Measurements from ENCODE around the gene GJA10.
"Not testable (repeated sequence)": the region's sequence is repeated elsewhere in the genome, so short reads cannot be mapped to it uniquely, and the experiment has no call there.

GJA10 gene

DNA sequence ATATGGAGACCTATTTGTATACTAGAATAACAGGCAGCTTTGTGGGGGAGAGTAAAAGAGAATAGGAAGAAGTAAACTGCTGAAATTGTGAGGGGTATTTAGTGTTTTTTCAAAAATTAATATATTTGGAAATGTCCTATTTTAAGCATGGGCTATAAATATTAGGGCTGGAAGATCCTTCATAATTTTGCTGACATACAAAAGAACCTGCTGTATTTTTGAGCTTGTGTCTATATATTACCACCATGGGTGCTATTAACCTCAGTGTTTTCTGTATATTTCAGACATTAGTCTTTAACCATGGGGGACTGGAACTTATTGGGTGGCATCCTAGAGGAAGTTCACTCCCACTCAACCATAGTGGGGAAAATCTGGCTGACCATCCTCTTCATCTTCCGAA lies at the start of gene GJA10:
Gene GJA10 (plus strand): TSS at position 301 of the 400 bp plus-strand sequence. CDS start 0 bp downstream, at position 301.
- DNase-seq (ENCODE audit: low read depth in 2 of 2), result no peak

DNA sequence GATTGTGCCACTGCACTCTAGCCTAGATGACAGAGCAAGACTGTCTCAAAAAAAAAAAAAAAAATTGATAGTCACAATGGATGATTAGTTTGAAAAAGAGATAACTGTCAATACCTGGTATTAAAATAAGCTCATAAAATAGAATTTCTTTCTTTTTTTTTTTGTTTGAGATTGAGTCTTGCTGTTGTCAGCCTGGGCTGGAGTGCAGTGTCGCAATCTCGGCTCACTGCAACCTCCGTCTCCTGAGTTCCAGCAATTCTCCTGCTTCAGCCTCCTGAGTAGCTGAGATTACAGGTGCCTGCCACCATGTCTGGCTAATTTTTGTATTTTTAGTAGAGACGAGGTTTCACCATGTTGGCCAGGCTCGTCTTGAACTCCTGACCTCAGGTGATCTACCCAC lies 46.8 kb upstream of the GJA10 start:
- DNase-seq (ENCODE audit: low read depth in 2 of 2), result not testable (repeated sequence)

DNA sequence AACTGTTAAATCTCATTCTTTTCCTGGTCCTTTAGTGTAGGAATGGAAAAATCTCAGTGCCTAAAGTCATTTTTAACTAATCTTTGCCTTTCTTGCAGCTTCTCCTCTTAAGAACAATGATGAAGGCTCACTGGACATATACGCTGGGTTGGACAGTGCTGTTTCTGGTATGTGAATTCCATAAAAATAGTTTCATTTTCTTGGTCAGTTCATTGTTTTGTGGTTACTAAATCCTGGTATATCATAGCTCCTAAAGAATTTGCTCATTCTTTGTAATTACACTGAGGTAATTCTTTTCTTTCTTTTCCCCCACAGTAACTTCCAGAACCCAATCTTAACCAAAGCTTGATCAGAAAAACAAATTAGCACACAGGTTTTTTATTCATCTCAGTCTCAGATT lies 41.2 kb upstream of the GJA10 start:
- DNase-seq (ENCODE audit: low read depth in 2 of 2), result no peak

DNA sequence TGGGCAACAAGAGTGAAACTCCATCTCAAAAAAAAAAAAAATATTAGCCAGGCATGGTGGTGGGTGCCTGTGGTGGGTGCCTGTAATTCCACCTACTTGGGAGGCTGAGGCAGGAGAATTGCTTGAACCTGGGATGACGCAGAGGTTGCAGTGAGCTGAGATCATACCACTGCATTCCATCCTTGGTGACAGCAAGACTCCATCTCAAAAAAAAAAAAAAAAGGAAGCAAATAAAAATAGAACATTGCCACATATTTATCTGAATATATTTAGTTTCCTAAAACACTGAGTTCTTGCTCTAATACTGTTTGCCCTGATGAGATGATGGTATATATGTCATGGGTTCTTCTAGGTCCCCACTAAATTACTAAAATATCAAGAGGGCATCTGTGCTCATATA lies 36.2 kb upstream of the GJA10 start:
- no peak for DNase-seq (ENCODE audit: low read depth in 2 of 2)

DNA sequence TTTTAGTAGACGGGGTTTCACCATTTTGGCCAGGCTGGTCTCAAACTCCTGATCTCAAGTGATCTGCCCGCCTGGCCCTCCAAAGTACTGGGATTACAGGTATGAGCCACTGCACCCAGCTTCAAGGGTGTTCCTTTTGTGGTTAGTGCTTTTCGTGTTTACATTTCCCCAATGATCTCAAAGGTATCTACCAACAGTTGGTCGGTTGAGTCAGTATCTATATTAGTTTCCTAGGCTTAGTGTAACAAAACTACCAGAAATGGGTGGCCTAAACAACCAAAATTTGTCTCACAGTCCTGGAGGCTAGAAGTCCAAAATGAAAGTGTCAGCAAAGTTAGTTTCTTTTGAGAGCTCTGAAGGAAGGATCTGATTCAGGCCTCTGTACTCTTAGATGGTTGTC lies 34.5 kb upstream of the GJA10 start:
- DNase-seq (ENCODE audit: low read depth in 2 of 2), result no peak

DNA sequence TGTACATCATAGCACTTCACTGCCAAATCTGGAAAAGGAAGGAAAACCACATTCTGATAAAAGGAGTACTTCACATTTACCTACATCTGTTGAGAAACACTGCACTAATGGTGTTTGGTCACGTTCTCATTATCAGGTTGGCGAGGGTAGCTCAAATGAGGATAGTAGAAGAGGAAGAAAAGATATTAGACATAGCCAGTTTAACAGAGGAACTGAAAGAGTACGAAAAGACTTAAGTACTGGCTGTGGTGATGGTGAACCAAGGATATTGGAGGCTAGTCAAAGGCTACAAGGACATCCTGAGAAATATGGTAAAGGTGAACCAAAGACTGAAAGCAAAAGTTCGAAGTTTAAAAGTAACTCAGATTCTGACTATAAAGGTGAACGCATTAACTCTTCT lies 32.0 kb upstream of the GJA10 start:
- no peak for DNase-seq (ENCODE audit: low read depth in 2 of 2)

DNA sequence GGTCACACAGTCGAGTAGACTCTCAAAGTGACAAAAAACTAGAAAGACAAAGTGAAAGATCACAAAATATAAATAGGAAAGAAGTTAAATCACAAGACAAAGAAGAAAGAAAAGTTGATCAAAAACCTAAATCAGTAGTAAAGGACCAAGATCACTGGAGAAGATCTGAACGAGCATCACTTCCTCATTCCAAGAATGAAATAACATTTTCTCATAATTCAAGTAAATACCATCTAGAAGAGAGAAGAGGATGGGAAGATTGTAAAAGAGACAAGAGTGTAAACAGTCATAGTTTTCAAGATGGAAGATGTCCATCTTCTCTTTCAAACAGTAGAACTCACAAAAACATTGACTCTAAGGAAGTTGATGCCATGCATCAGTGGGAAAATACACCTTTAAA lies 31.6 kb upstream of the GJA10 start:
- no peak for DNase-seq (ENCODE audit: low read depth in 2 of 2)

DNA sequence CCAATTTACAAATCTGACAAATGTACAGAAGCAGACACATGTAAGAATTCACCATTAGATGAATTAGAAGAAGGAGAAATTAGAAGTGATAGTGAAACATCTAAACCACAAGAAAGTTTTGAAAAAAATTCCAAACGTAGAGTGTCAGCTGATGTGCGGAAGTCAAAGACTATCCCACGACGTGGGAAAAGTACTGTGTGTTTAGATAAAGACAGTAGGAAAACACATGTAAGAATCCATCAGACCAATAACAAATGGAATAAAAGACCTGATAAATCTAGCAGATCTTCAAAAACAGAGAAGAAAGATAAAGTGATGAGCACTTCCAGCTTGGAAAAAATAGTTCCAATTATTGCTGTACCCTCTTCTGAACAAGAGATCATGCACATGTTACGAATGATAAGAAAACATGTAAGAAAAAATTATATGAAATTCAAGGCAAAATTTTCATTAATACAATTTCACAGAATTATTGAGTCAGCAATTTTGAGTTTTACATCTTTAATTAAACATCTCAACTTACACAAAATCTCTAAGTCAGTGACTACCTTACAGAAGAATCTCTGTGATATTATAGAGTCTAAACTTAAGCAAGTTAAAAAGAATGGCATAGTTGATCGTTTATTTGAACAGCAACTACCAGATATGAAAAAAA lies 28.1 kb upstream of the GJA10 start:
- no peak for DNase-seq (ENCODE audit: low read depth in 2 of 2)

DNA sequence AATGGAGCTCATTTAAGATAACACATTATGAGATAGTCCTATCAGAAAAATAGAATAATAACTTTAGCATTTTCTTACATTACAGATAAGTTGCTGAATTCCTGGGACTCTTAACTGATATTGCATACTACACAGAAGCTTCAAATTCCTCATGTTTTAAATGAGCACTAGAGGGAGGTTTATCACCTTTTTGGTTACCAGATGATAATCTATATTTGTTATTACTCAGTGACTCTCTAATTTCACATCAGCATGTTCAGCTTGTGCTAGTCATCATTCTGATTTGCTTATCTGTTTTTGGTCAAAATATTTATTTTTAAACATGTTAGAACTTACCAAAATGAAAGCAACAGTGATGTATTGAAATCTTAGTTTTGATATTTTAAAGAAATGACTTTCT lies 20.5 kb upstream of the GJA10 start:
- no peak for DNase-seq (ENCODE audit: low read depth in 2 of 2)

DNA sequence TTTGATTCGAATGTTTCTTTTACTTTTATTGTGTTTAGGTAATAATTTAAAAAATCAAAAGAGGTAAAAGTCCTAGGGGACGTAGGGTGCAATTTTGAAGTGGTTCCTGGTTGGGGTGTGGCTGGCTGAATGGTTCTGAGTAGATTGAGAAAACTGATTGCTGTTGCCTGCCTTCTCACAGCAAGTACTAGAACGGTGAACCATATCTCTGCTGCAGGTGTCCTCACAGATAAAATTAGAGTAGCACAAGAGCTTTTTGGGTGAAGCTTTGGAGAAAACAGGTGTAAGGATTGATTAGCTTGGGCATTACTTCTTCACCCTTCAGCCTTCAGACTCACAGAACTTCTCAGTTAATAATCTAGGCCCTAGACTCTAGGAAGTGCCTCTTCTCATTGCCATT lies 19.8 kb upstream of the GJA10 start:
- no peak for DNase-seq (ENCODE audit: low read depth in 2 of 2)

DNA sequence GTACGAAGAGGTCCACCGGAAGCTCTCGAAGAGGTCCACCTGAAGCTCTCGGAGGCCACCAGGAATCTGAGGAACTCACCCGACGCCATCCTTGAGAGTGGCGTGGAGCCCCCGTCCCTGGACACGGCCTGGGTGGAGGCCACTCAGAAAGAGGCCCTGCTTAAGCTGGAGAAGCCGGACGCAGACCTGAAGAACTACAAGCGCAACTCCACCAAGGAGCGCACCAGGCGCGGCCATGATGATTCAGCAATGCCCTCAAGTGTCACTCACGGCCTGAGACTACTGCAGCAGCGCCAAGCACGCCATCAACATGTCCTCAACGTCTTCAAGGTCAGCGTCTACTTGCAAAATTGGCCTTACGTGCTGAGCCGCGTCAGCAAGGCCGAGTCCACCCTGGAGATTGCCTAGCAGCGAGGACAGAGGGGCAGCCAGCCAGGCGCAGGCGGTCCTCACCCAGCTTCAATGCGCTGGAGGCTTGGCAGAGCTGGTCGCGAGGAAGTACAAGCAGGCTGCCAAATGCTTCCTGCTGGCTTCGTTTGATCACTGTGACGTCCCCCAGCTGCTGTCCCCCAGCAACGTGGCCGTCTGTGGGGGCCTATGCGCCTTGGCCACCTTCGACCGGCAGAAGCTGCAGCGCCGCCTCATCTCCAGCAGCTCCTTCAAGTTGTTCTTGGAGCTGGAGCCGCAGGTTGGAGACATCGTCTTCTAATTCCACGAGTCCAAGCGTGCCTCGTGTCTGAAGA lies 7.7 kb upstream of the GJA10 start:
- DNase-seq (ENCODE audit: low read depth in 2 of 2), result no peak

DNA sequence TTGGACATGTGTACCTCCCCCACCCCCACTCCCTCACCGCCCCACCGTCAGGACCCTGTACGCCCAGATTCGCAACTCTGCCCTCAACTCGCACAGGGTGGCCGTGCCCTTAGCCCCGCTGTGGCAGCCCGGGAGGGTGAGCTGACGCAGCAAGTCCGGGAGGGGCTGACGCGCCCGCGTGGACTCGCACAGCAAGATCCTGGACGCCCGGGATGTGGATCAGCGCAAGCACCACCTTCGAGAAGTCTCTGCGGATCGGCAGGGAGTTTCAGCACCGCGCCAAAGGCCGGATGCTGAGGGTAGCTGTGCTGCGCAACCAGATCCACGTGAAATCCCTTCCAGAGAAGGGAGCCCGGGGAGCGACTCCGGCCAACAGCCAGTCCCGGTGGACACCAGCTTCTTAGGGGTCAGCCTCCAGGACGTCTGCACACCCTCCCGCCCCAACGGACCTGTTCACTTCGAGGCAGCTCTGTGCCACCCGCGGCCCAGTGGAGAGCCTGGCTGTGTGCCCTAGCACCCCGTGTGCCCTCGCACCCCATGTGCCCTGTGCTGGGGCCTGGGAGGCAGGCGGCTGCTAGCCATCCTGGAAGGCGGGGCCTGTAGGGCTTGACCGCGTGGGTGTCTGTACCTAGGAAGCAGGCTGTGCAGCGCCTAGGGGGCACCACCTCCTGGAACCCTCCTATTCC lies 6.7 kb upstream of the GJA10 start:
- no peak for DNase-seq (ENCODE audit: low read depth in 2 of 2)

DNA sequence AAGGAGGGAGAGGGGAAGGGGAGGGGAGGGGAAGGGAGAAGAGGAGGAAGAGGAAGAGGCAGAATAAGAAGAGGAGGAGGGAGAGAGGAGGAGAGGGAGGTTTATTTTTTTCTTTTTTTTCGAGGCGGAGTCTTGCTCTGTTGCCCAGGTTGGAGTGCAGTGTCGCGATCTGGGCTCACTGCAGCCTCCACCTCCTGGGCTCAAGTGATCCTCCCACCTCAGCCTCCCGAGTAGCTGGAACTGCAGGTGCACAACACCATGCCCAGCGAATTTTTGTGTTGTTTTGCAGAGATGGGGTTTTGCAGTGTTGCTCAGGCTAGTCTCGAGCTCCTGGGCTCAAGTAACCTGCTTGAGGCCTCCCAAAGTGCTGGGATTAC lies 6.1 kb upstream of the GJA10 start:
- no peak for DNase-seq (ENCODE audit: low read depth in 2 of 2)

DNA sequence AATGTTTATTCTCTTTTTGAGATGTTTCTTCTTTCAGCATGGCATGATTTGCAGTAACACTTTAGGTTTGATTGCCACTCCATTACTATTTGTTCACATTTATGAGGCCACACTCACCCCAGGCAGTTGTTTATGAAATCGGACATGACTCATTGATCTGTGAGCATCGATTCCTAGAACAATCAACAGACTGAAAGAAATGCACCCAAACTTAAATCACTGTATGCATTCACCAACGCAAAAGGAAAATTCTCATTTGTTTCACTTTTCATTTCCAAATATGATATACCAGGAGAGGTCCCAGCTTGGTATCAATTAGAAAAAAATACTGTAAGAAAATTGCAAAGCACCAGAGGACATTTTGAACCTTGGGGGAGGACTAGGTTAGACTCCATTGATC lies 5.4 kb upstream of the GJA10 start:
- no peak for DNase-seq (ENCODE audit: low read depth in 2 of 2)

DNA sequence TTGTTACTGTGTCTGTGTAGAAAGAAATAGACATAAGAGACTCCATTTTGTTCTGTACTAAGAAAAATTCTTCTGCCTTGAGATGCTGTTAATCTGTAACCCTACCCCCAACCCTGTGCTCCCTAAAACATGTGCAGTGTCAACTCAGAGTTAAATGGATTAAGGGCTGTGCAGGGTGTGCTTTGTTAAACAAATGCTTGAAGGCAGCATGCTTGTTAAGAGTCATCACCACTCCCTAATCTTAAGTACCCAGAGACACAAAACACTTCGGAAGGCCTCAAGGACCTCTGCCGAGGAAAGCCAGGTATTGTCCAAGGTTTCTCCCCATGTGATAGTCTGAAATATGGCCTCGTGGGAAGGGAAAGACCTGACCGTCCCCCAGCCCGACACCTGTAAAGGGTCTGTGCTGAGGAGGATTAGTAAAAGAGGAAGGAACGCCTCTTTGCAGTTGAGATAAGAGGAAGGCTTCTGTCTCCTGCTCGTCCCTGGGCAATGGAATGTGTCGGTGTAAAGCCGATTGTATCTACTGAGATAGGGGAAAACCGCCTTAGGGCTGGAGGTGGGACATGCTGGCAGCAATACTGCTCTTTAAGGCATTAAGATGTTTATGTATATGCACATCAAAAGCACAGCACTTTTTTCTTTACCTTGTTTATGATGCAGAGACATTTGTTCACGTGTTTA lies 3.3 kb upstream of the GJA10 start:
- DNase-seq (ENCODE audit: low read depth in 2 of 2), result not testable (repeated sequence)

DNA sequence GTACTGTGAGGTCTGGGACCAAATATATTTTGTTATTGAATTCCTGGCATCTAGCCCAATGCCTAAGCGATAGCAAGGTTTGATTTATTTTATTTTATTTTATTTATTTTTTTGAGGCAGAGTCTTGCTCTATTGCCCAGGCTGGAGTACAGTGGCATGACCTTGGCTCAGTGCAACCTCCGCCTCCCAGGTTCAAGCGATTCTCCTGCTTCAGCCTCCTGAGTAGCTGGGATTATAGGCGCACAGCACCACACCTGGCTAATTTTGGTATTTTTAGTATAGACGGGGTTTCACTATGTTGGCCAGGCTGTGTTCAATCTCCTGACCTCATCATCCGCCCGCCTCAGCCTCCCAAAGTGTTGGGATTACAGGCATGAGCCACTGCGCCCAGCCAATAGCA lies 1.7 kb upstream of the GJA10 start:
- DNase-seq (ENCODE audit: low read depth in 2 of 2), result not testable (repeated sequence)

DNA sequence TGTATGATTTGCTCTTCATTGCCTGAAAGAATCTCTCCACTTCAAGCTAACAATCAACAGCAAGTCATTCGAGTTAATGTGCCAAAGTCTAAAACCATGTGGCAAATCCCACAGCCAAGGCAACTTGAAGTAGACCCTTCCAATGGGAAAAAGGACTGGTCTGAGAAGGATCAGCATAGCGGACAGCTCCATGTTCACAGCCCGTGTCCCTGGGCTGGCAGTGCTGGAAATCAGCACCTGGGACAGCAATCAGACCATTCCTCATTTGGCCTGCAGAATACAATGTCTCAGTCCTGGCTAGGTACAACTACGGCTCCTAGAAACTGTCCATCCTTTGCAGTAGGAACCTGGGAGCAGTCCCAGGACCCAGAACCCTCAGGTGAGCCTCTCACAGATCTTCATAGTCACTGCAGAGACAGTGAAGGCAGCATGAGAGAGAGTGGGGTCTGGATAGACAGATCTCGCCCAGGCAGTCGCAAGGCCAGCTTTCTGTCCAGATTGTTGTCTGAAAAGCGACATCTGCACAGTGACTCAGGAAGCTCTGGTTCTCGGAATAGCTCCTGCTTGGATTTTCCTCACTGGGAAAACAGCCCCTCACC lies 1.1 kb downstream of the GJA10 start:
- DNase-seq (ENCODE audit: low read depth in 2 of 2), result no peak

DNA sequence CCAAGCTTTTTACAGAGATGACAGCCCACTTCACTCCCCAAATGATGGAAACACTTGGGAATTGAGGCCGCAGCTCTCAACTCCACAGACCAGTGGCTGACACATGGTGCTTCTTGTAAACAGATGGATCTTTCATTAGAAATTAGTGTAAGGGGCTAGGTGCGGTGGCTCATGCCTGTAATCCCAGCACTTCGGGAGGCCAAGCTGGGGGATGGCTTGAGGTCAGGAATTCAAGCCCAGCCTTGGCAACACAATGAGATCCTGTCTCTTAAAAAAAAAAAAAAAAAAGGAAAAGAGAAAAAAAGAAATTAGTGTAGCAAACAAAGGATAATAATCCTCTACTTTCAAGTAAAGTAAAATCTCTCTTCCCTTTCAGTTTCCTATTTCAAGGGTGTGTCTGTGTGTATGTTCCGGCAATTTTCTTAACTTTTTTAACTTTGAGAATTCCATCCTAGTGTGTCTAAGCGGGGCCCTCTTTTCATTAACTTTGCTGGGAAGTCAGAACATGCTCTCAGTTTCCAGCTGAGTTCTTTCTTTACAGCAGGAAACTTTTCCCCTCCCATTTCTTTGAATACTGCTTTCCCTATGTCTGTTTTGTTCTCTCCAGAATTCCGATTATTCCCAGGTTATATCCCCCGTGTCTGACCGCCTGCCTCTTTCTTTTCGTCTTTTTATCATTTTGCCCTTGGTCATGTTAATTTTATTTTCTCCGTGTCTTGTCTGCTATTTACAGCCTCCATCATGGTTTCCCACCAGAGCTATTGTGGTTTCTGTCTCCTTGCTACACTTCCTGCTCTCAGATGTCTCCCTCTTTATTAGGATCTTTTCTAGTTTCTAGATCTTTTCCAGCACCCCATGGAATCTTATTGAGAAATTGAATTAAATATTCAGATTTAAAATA lies 16.0 kb downstream of the GJA10 start:
- not testable (repeated sequence) for DNase-seq (ENCODE audit: low read depth in 2 of 2)

DNA sequence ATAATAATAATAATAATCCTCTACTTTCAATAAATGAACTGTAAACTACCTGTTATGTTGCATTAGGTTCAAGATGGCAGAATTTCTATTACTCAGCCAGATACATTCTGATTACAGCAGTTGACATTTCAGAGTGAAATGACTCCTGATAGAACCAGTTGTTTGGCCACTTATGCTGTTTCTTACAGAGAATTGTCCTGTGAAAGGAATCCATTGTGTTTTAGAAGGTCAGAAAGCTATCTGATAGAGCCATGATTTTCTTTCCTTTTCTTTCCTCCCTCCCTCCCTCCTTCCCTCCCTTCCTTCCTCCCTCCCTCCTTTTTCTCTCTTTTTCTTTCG lies 16.6 kb downstream of the GJA10 start:
- no peak for DNase-seq (ENCODE audit: low read depth in 2 of 2)

DNA sequence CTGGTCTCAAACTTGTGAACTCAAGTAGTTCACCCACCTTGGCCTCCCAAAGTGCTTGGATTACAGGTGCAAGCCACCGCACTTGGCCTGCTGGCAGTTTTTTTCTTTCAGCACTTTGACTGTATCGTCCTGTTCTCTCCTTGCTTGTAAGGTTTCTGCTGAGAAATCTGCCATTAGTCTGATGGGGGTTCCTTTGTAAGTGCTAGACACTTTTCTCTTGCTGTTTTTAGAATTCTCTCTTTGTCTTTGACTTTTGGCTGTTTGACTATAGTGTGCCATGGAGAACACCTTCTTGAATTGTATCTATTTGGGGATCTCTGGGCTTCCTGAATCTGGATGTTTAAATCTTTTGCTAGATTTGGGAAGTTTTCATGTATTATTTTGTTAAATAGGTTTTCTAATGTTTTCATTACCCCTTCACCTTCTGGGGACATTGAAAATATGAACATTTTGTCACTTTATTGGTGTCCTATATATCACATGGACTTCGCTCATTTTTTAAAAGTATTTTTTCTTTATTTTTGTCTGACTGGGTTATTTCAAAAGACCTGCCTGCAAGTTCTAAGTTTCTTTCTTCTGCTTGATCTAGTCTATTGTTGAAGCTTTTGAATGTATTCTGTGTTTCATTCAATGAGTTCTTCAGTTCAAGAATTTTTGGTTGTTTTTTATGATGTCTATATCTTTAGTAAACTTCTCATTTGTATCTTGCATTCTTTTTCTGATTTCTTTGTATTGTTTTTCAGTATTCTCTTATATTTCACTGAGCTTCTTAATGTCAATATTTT lies 22.1 kb downstream of the GJA10 start:
- DNase-seq (ENCODE audit: low read depth in 2 of 2), result no peak
